HEK293 (cell line): ENCODE results near the gene SPACA4.

Experiments used
- CTCF ChIP-seq: fragments of 450-650 bp; formaldehyde crosslinking; IDR thresholded peaks from 2 replicates; pipeline ENCODE4 v1.5.1; 2016; ENCODE audit warnings: missing biosample characterization, missing genetic modification characterization
- FEZF1 ChIP-seq: fragments of 450-650 bp; formaldehyde crosslinking; IDR thresholded peaks from 2 replicates; pipeline ENCODE4 v1.5.1; 2016; ENCODE audit warnings: missing biosample characterization, missing genetic modification characterization
- HOXA7 ChIP-seq: sonication (generic); formaldehyde crosslinking; IDR thresholded peaks from 2 replicates; pipeline ENCODE4 v1.8.1; 2022; ENCODE audit warnings: missing genetic modification reagents, borderline replicate concordance
- MEIS1 ChIP-seq: sonication (generic); formaldehyde crosslinking; IDR thresholded peaks from 2 replicates; pipeline ENCODE4 v1.8.1; 2022; ENCODE audit warnings: missing genetic modification reagents, mild to moderate bottlenecking, borderline replicate concordance
- ZNF184 ChIP-seq: fragments of 450-650 bp; IDR thresholded peaks from 2 replicates; pipeline ENCODE4 v1.5.1; 2018; ENCODE audit warnings: missing biosample characterization, mild to moderate bottlenecking, missing genetic modification characterization
- ZNF211 ChIP-seq: fragments of 450-650 bp; formaldehyde crosslinking; IDR thresholded peaks from 2 replicates; pipeline ENCODE4 v1.5.1; 2016; ENCODE audit warnings: low read depth, missing biosample characterization, missing genetic modification characterization
- ZNF23 ChIP-seq: fragments of 450-650 bp; formaldehyde crosslinking; IDR thresholded peaks from 2 replicates; pipeline ENCODE4 v1.5.1; 2016; ENCODE audit warnings: missing biosample characterization, missing genetic modification characterization, borderline replicate concordance
- ZNF280D ChIP-seq: fragments of 450-650 bp; formaldehyde crosslinking; IDR thresholded peaks from 2 replicates; pipeline ENCODE4 v1.5.1; 2016; ENCODE audit warnings: missing biosample characterization, missing genetic modification characterization
- ZNF335 ChIP-seq: fragments of 450-650 bp; formaldehyde crosslinking; conservative IDR thresholded peaks from 2 replicates; pipeline ENCODE4 v1.5.1; 2016; ENCODE audit warnings: missing biosample characterization, missing genetic modification characterization
- ZNF366 ChIP-seq: fragments of 450-650 bp; formaldehyde crosslinking; conservative IDR thresholded peaks from 2 replicates; pipeline ENCODE4 v1.5.1; 2016; ENCODE audit warnings: missing biosample characterization, missing genetic modification characterization
- ZNF792 ChIP-seq: fragments of 450-650 bp; formaldehyde crosslinking; IDR thresholded peaks from 2 replicates; pipeline ENCODE4 v1.5.1; 2016; ENCODE audit warnings: missing biosample characterization, missing genetic modification characterization
- TF ChIP-seq, protein P1 (sequence below): fragments of 450-650 bp; formaldehyde crosslinking; IDR thresholded peaks from 2 replicates; pipeline ENCODE4 v1.5.1; 2016; ENCODE audit warnings: missing biosample characterization, missing genetic modification characterization
- TF ChIP-seq, protein P2 (sequence below): fragments of 450-650 bp; formaldehyde crosslinking; IDR thresholded peaks from 2 replicates; pipeline ENCODE4 v1.5.1; 2016; ENCODE audit warnings: missing biosample characterization, missing genetic modification characterization

- no peak for TF ChIP-seq CTCF (tag by site-specific recombination)
- TF ChIP-seq, protein P1, sequence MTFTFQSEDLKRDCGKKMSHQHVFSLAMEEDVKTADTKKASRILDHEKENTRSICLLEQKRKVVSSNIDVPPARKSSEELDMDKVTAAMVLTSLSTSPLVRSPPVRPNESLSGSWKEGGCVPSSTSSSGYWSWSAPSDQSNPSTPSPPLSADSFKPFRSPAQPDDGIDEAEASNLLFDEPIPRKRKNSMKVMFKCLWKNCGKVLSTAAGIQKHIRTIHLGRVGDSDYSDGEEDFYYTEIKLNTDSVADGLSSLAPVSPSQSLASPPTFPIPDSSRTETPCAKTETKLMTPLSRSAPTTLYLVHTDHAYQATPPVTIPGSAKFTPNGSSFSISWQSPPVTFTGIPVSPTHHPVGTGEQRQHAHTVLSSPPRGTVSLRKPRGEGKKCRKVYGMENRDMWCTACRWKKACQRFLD: no peak
- TF ChIP-seq ZNF184 (tag by site-specific recombination): no peak
- TF ChIP-seq ZNF792 (tag by site-specific recombination): no peak
- no peak for TF ChIP-seq MEIS1 (CRISPR knock-in tag)
- TF ChIP-seq ZNF366: no peak
- no peak for TF ChIP-seq HOXA7 (CRISPR knock-in tag)
- no peak for TF ChIP-seq ZNF335 (tag by site-specific recombination)
- no peak for TF ChIP-seq ZNF280D (tag by site-specific recombination)
- no peak for TF ChIP-seq ZNF23 (tag by site-specific recombination)
- TF ChIP-seq FEZF1 (tag by site-specific recombination): no peak
- TF ChIP-seq ZNF211 (tag by site-specific recombination): no peak
- TF ChIP-seq, protein P2, sequence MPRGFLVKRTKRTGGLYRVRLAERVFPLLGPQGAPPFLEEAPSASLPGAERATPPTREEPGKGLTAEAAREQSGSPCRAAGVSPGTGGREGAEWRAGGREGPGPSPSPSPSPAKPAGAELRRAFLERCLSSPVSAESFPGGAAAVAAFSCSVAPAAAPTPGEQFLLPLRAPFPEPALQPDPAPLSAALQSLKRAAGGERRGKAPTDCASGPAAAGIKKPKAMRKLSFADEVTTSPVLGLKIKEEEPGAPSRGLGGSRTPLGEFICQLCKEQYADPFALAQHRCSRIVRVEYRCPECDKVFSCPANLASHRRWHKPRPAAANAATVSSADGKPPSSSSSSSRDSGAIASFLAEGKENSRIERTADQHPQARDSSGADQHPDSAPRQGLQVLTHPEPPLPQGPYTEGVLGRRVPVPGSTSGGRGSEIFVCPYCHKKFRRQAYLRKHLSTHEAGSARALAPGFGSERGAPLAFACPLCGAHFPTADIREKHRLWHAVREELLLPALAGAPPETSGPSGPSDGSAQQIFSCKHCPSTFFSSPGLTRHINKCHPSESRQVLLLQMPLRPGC: no peak
These were observed 22.1 kb downstream of the SPACA4 start for GRCh38 chr19:48628486-48629296.
